ENCODE measurements around the gene DHRS3.

DNA sequence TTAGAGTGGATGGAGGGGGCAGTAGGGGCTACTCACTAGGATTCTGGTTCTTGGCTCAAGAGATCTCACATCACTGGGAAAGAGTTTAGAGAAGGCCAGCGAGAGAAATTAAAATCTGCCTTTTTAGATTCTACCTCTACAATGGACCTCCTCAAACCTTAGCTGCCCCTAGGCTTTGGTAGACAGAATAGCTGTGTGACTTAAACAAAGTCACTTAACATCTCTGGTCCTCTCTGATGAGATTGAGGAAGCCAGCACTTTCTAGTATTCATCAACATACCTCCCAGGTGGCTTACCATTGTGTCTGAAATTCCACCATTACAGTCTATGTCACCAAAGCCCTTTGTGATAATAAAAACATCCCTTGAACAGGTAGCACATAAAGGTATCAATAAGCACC, 44.5 kb upstream of the DHRS3 start:
- TF ChIP-seq, protein P1, sequence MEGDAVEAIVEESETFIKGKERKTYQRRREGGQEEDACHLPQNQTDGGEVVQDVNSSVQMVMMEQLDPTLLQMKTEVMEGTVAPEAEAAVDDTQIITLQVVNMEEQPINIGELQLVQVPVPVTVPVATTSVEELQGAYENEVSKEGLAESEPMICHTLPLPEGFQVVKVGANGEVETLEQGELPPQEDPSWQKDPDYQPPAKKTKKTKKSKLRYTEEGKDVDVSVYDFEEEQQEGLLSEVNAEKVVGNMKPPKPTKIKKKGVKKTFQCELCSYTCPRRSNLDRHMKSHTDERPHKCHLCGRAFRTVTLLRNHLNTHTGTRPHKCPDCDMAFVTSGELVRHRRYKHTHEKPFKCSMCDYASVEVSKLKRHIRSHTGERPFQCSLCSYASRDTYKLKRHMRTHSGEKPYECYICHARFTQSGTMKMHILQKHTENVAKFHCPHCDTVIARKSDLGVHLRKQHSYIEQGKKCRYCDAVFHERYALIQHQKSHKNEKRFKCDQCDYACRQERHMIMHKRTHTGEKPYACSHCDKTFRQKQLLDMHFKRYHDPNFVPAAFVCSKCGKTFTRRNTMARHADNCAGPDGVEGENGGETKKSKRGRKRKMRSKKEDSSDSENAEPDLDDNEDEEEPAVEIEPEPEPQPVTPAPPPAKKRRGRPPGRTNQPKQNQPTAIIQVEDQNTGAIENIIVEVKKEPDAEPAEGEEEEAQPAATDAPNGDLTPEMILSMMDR (IDR thresholded peaks at IDR 0.05), result no peak
- TF ChIP-seq EP300 (IDR thresholded peaks at IDR 0.05), result no peak
